ENCODE data around the gene CHD1L. TPM values are rescaled to one million over a fixed set of nuclear protein-coding genes. Genes with fewer than 3 reads are reported as not detected.

CHD1L gene
- total RNA-seq, 1 donor from 2014 or later = 27.9 TPM

Other genes with a start within 250 kb of the CHD1L start
- gene PRKAB2, start 70.2 kb upstream of the CHD1L start, total RNA-seq = 35.3 TPM
- 108 TPM for gene FMO5, start 17.3 kb upstream of the CHD1L start, total RNA-seq

Measured in left lobe of liver (tissue), 1 donor.